GM12878 (cell line): Measurements from ENCODE around the gene DOCK2.
A peak's percentile ranks its signal among the peaks of the same experiment; 100 is the strongest.

Experiments used
- CTCF ChIP-seq, 3 experiments: IDR thresholded peaks in 2 of 3; conservative IDR thresholded peaks in 1 of 3; 2 replicates each; pipeline ENCODE4 v1.5.1; 2011; ENCODE audit warnings: low read depth in 3 of 3, low read length in 3 of 3, mild to moderate bottlenecking in 3 of 3, control low read depth in 2 of 3, moderate library complexity in 2 of 3, inconsistent platforms in 1 of 3, mixed read lengths in 1 of 3; ENCODE audit not compliant: control insufficient read depth in 2 of 3, insufficient read depth in 1 of 3; ENCODE audit errors: extremely low read depth in 1 of 3
- EP300 ChIP-seq, 2 experiments: fragments of 150-350 bp in 1 of 2; IDR thresholded peaks; 2 replicates each; pipeline ENCODE4 v1.6.1; 2011 to 2012; ENCODE audit warnings: low read depth in 2 of 2, low read length in 2 of 2, borderline replicate concordance in 1 of 2, improper control_type of control experiment in 1 of 2, inconsistent platforms in 1 of 2; ENCODE audit not compliant: control insufficient read depth in 1 of 2
- NFYB ChIP-seq: IDR thresholded peaks from 2 replicates; pipeline ENCODE4 v1.6.1; 2011; ENCODE audit warnings: low read depth, mild to moderate bottlenecking, low read length, improper control_type of control experiment, moderate library complexity; ENCODE audit not compliant: insufficient read depth
- NR2C2 ChIP-seq: IDR thresholded peaks from 2 replicates; pipeline ENCODE4 v1.6.1; 2011; ENCODE audit warnings: borderline replicate concordance, low read depth; ENCODE audit not compliant: control insufficient read depth, insufficient read length
- PAX5 ChIP-seq: IDR thresholded peaks from 2 replicates; pipeline ENCODE4 v1.6.1; 2011; ENCODE audit warnings: low read depth, low read length, borderline replicate concordance
- POLR2A ChIP-seq: IDR thresholded peaks from 2 replicates; pipeline ENCODE4 v1.6.1; 2011; ENCODE audit warnings: low read depth, mild to moderate bottlenecking, low read length
- SUZ12 ChIP-seq: fragments of 200-600 bp; sonication (generic); IDR thresholded peaks from one replicate; pipeline ENCODE4 v1.6.1; 2018; ENCODE audit warnings: antibody characterized with exemption, mild to moderate bottlenecking; ENCODE audit not compliant: unreplicated experiment
- TF ChIP-seq, protein P1 (sequence below): IDR thresholded peaks from 2 replicates; pipeline ENCODE4 v1.6.1; 2012; ENCODE audit warnings: low read depth, low read length, improper control_type of control experiment

- TF ChIP-seq EP300 (IDR thresholded peaks at IDR 0.05; ENCODE audit: borderline replicate concordance in 1 of 2, control insufficient read depth in 1 of 2, low read depth in 2 of 2, low read length in 2 of 2): no peak
- peak; percentile 15 to 51 (median 44); a peak in 4 of 6 replicates for TF ChIP-seq CTCF (IDR thresholded peaks at IDR 0.05 in 2 of 3, conservative IDR thresholded peaks at IDR 0.05 in 1 of 3; ENCODE audit: control insufficient read depth in 2 of 3, extremely low read depth in 1 of 3, insufficient read depth in 1 of 3, low read depth in 3 of 3, low read length in 3 of 3)
- no peak for TF ChIP-seq NR2C2
- TF ChIP-seq, protein P1, sequence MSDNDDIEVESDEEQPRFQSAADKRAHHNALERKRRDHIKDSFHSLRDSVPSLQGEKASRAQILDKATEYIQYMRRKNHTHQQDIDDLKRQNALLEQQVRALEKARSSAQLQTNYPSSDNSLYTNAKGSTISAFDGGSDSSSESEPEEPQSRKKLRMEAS: no peak
- TF ChIP-seq NFYB: no peak
- no peak for TF ChIP-seq SUZ12
- TF ChIP-seq PAX5: no peak
- TF ChIP-seq POLR2A: no peak
Measured at GRCh38 chr5:170070556-170071412, 433.7 kb downstream of the DOCK2 start.
